Measurements from ENCODE around the gene SPDYE1. TPM values are rescaled to one million over a fixed set of nuclear protein-coding genes. Genes with fewer than 3 reads are reported as not detected.
A peak's percentile ranks its signal among the peaks of the same experiment; 100 is the strongest.

The SPDYE1 gene
- total RNA-seq, 1 experiment from 2014 or later = not detected

DNA sequence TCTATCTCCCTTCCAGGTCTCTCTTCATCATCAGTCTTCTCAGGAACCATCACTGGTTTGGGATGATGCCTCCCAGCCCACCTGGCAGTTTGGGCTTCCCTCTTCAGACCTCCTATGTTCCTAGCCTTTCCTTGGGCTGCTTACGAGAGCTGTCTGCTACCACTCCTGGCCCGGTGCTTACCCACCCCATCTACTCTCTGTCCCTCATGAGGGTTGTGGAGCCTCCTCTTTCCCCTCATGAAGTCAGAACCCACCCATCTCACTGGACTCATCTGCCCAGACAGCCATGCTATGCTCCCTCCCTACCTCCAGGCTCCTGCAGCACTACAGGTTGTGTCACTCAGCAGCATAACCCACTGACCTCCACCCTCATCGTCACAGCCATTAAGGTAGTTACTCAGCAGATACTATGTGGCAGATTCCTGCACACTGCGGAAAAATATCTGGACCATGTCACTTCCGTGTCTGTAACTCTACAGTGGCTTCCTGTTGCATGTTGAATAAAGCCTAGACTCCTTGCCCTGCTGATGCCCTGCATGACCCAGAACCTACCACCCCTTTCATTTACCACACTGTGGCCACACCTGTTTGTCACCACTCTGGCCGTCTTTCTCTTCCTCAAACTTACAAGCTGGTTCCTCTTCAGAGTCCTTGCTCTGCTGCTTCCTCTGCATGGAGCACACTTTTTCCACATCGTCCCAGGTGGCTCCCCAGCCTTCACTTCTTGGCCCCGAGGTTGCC, 48.8 kb downstream of the SPDYE1 start:
- intact Hi-C loops (cut with micrococcal nuclease; ENCODE audit: unreplicated experiment) (no loop called here), in situ Hi-C loops (cut with HindIII; ENCODE audit: low pct_unique_long_range_greater_than_20kb, low sequenced_read_pairs) (no loop called here)
- no peak for DNase-seq (ENCODE audit: low read depth, low spot score)
- POLR2A ChIA-PET = no interaction called here
- no peak for ATAC-seq
- no peaks in the 10 kb centered on the region for H3K27me3 ChIP-seq (ENCODE audit: control insufficient read depth, insufficient read depth, low read length)
- H3K4me1 ChIP-seq (ENCODE audit: control insufficient read depth, insufficient read depth, low read length) = peaks cover 6% of the 10 kb centered on the region; the same call in 1 of the 2 replicates
- CTCF ChIA-PET = no interaction called here
- peak overlapping the region in 1 of 2 experiments; percentile 6; a peak in 1 of 4 replicates for H3K4me3 ChIP-seq (ENCODE audit: low read depth in 2 of 2, low read length in 2 of 2)
- H3K9me3 ChIP-seq (ENCODE audit: control insufficient read depth, insufficient read depth, low read depth, low read length) = no peaks in the 10 kb centered on the region
- H3K27ac ChIP-seq (ENCODE audit: low read length) = no peak overlapping the region
- TF ChIP-seq POLR2AphosphoS5 (IDR thresholded peaks at IDR 0.05; ENCODE audit: low read depth, low read length) (no peak), TCF7L2 (IDR thresholded peaks at IDR 0.05; ENCODE audit: low read depth, low read length) (no peak), REST (IDR thresholded peaks at IDR 0.05; ENCODE audit: insufficient read depth in 1 of 2, low read depth in 2 of 2, low read length in 1 of 2) (no peak), SIN3A (IDR thresholded peaks at IDR 0.05; ENCODE audit: borderline replicate concordance, insufficient read depth, low read depth, low read length) (no peak)
- TF ChIP-seq, protein P1, sequence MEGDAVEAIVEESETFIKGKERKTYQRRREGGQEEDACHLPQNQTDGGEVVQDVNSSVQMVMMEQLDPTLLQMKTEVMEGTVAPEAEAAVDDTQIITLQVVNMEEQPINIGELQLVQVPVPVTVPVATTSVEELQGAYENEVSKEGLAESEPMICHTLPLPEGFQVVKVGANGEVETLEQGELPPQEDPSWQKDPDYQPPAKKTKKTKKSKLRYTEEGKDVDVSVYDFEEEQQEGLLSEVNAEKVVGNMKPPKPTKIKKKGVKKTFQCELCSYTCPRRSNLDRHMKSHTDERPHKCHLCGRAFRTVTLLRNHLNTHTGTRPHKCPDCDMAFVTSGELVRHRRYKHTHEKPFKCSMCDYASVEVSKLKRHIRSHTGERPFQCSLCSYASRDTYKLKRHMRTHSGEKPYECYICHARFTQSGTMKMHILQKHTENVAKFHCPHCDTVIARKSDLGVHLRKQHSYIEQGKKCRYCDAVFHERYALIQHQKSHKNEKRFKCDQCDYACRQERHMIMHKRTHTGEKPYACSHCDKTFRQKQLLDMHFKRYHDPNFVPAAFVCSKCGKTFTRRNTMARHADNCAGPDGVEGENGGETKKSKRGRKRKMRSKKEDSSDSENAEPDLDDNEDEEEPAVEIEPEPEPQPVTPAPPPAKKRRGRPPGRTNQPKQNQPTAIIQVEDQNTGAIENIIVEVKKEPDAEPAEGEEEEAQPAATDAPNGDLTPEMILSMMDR (IDR thresholded peaks at IDR 0.05) = no peak
- H3K36me3 ChIP-seq (ENCODE audit: control insufficient read depth, insufficient read depth, low read length) = peaks cover 2% of the 10 kb centered on the region; the same call in 1 of the 2 replicates
- BruUV-seq (replicated peaks) = no TSS peak

GRCh38 chr7:44048031-44048795, 50.5 kb downstream of the SPDYE1 start:
- Histone ChIP-seq H3K4me3 (ENCODE audit: low read depth in 2 of 2, low read length in 2 of 2) (no peak overlapping the region), H3K9me3 (ENCODE audit: control insufficient read depth, insufficient read depth, low read depth, low read length) (no peaks in the 10 kb centered on the region), H3K36me3 (ENCODE audit: control insufficient read depth, insufficient read depth, low read length) (peaks cover 5% of the 10 kb centered on the region; the same call in 1 of the 2 replicates), H3K27ac (ENCODE audit: low read length) (no peak overlapping the region), H3K4me1 (ENCODE audit: control insufficient read depth, insufficient read depth, low read length) (peaks cover 6% of the 10 kb centered on the region; the same call in 1 of the 2 replicates), H3K27me3 (ENCODE audit: control insufficient read depth, insufficient read depth, low read length) (no peaks in the 10 kb centered on the region)
- BruUV-seq (replicated peaks) = no TSS peak
- POLR2A ChIA-PET = no interaction called here
- DNase-seq (ENCODE audit: low read depth, low spot score) (no peak), ATAC-seq (no peak)
- in situ Hi-C loops (cut with HindIII; ENCODE audit: low pct_unique_long_range_greater_than_20kb, low sequenced_read_pairs) = no loop called here
- TF ChIP-seq REST (IDR thresholded peaks at IDR 0.05; ENCODE audit: insufficient read depth in 1 of 2, low read depth in 2 of 2, low read length in 1 of 2) = no peak
- no peak for TF ChIP-seq SIN3A (IDR thresholded peaks at IDR 0.05; ENCODE audit: borderline replicate concordance, insufficient read depth, low read depth, low read length)
- no peak for TF ChIP-seq POLR2AphosphoS5 (IDR thresholded peaks at IDR 0.05; ENCODE audit: low read depth, low read length)
- TF ChIP-seq, protein P1 (IDR thresholded peaks at IDR 0.05) = no peak
- TF ChIP-seq TCF7L2 (IDR thresholded peaks at IDR 0.05; ENCODE audit: low read depth, low read length) = no peak
- CTCF ChIA-PET = no interaction called here
- intact Hi-C loops (cut with micrococcal nuclease; ENCODE audit: unreplicated experiment) = no loop called here
